Measurements from ENCODE around the gene SUMF1. TPM values are rescaled to one million over a fixed set of nuclear protein-coding genes. Genes with fewer than 3 reads are reported as not detected.
A peak's percentile ranks its signal among the peaks of the same experiment; 100 is the strongest.

SUMF1 gene
- total and polyA plus RNA-seq, 2 of the 13 experiments (the other 11 are each of a cell fraction or from before 2014, with no cell fraction given) = 18.5 to 28.9 TPM

- BruUV-seq (replicated peaks) = no TSS peak
- H3K4me1 ChIP-seq (ENCODE audit: insufficient read depth, low read length) = peaks cover 22% of the 10 kb centered on the region
- no peaks in the 10 kb centered on the region for H3K9me3 ChIP-seq (ENCODE audit: low read length)
- no peak overlapping the region for H3K4me3 ChIP-seq (replicated peaks in 1 of 3; ENCODE audit: insufficient read depth in 1 of 3, low read depth in 2 of 3, low read length in 3 of 3)
- no peak overlapping the region for H3K9ac ChIP-seq (ENCODE audit: insufficient read depth, low read depth, low read length)
- no peak for FAIRE-seq
- peaks cover 1 to 21% of the 10 kb centered on the region in 2 experiments for H3K36me3 ChIP-seq (replicated peaks in 1 of 2; ENCODE audit: control insufficient read depth in 1 of 2, insufficient read depth in 2 of 2, low read length in 2 of 2)
- H3K27me3 ChIP-seq (ENCODE audit: control insufficient read depth in 1 of 2, insufficient read depth in 2 of 2, low read length in 2 of 2) = no peaks in the 10 kb centered on the region
- peak overlapping the region; percentile 15 for H3K27ac ChIP-seq (ENCODE audit: extremely low read length, insufficient read depth, low read length)
- TF ChIP-seq TERF1 (CRISPR knock-in tag; IDR thresholded peaks at IDR 0.05) (no peak), FLYWCH1 (CRISPR knock-in tag; IDR thresholded peaks at IDR 0.05) (no peak), MZF1 (CRISPR knock-in tag; IDR thresholded peaks at IDR 0.05; ENCODE audit: borderline replicate concordance) (no peak), MAFK (conservative IDR thresholded peaks at IDR 0.05 in 1 of 2, IDR thresholded peaks at IDR 0.05 in 1 of 2; ENCODE audit: low read length in 2 of 2) (peak; percentile 63 to 75), MAFF (IDR thresholded peaks at IDR 0.05; ENCODE audit: low read depth, low read length) (peak; percentile 63)
- in situ Hi-C loops (cut with HindIII; ENCODE audit: extremely low pct_ligation_motif_present, low pct_unique_long_range_greater_than_20kb) = no loop called here
- ChIA-PET CTCF (ENCODE audit: low intra/inter-chr PET ratio, low total read pairs) (no interaction called here), POLR2A (no interaction called here)
- H3K79me2 ChIP-seq (ENCODE audit: insufficient read depth, low read length) = no peaks in the 10 kb centered on the region
- WGBS (ENCODE audit: low lambda C conversion rate) = 94% methylated on average over 1 of the region's 1 CpG
- no peak overlapping the region for H3K4me2 ChIP-seq (ENCODE audit: low read depth, low read length)
- H2AFZ ChIP-seq (ENCODE audit: low read length) = no peak overlapping the region
- H4K20me1 ChIP-seq (ENCODE audit: insufficient read depth, low read length) = no peaks in the 10 kb centered on the region
- peak; percentile 6 for DNase-seq (ENCODE audit: low spot score)
- intact Hi-C loops (cut with micrococcal nuclease; ENCODE audit: unreplicated experiment) = no loop called here
- no peak for ATAC-seq
Observed at GRCh38 chr3:4411236-4411635, 55.8 kb downstream of the SUMF1 start.

- in situ Hi-C loops (cut with HindIII; ENCODE audit: extremely low pct_ligation_motif_present, low pct_unique_long_range_greater_than_20kb) = no loop called here
- no TSS peak for BruUV-seq (replicated peaks)
- DNase-seq (ENCODE audit: low spot score) = no peak
- Histone ChIP-seq H4K20me1 (ENCODE audit: insufficient read depth, low read length) (no peaks in the 10 kb centered on the region), H3K9me3 (ENCODE audit: low read length) (no peaks in the 10 kb centered on the region), H3K4me2 (ENCODE audit: low read depth, low read length) (no peak overlapping the region), H3K27me3 (ENCODE audit: control insufficient read depth in 1 of 2, insufficient read depth in 2 of 2, low read length in 2 of 2) (no peaks in the 10 kb centered on the region), H2AFZ (ENCODE audit: low read length) (no peak overlapping the region), H3K9ac (ENCODE audit: insufficient read depth, low read depth, low read length) (no peak overlapping the region), H3K79me2 (ENCODE audit: insufficient read depth, low read length) (no peaks in the 10 kb centered on the region), H3K27ac (ENCODE audit: extremely low read length, insufficient read depth, low read length) (no peak overlapping the region), H3K4me1 (ENCODE audit: insufficient read depth, low read length) (peaks cover 22% of the 10 kb centered on the region), H3K4me3 (replicated peaks in 1 of 3; ENCODE audit: insufficient read depth in 1 of 3, low read depth in 2 of 3, low read length in 3 of 3) (no peak overlapping the region), H3K36me3 (replicated peaks in 1 of 2; ENCODE audit: control insufficient read depth in 1 of 2, insufficient read depth in 2 of 2, low read length in 2 of 2) (peaks cover 1 to 16% of the 10 kb centered on the region in 2 experiments)
- intact Hi-C loops (cut with micrococcal nuclease; ENCODE audit: unreplicated experiment) = no loop called here
- CTCF ChIA-PET (ENCODE audit: low intra/inter-chr PET ratio, low total read pairs) = no interaction called here
- FAIRE-seq = no peak
- TF ChIP-seq ZNF276 (CRISPR knock-in tag; IDR thresholded peaks at IDR 0.05; ENCODE audit: low read depth) (no peak), ATF4 (CRISPR knock-in tag; IDR thresholded peaks at IDR 0.05) (no peak)
- POLR2A ChIA-PET = no interaction called here
- WGBS (ENCODE audit: low lambda C conversion rate) = 94% methylated on average over 4 of the region's 4 CpGs
- ATAC-seq = no peak
Observed at GRCh38 chr3:4410606-4411005, 56.5 kb downstream of the SUMF1 start.
